Glomerular visceral epithelial cell (primary cell): ENCODE results near the gene DDX59.
"Not testable (repeated sequence)": the region's sequence is repeated elsewhere in the genome, so short reads cannot be mapped to it uniquely, and the experiment has no call there.

Experiments used
- DNase-seq: peaks from one replicate; pipeline ENCODE4 v3.0.0-alpha.2; 2016; ENCODE audit errors: extremely low spot score

DDX59 gene

DNA sequence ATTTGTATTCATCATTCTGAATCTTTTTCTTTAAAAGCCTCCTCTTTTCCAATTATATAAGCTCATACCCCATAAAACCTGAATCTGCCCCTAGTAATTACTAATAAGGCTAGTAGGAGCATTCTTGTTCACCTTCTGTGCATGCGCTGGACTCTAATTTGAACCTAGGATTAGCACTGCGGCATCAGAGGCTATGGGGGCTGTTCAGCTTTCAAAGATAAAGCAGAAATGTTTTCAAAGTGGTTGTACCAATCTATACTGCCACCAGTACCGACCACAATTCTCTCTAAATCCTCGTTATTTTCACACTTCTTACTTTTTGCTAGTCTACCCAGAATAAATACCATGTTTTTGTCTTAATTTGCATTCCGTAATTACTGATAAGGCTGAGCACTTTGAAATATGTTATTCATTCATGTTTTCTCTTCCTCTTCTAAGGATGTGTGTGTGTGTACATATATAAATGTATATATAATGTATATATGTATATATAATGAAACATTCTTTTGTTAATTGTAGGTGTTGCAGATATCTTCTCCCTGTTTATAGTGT, 1.6 kb upstream of the DDX59 start:
- no peak for DNase-seq

DNA sequence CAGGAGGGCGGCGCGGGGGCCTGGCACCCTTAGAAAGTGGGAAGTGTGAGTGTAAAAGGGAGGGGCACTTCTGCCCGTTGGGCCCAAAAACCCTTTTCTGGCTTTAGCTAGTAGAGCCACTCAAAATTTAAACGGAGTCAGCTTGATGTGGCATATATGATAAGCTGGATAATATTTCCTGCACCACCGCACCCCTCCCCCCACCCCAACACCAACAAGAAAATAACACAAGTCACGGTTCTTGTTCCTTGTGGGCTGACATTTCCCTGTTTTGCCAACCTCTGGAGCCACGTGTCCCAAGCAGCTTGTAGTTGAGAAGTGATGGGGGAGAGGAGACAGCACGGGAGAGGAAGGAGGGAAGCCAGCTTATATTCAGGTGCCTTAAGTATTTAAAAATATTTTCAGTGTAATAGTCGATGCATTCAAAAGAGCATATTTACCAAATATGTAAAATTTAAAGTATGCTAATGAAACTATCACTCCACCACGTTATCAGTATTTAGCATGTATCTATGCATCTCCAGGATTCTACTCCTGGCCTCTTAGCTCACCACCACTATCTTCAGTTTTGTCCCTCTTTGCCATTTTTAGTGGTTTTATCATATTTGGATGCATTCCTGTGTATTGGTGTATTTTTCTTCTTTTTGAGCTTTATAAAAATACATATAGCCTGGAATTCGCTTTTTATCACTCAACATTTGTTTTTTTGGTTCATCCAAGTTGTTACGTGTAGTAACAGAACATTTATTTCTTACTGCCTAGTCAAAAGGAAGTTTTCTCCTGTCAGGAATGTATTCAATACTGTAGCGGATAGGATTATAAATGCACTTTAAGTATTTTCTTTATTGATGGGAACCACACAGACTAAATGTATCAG, 773 bp upstream of the DDX59 start:
- DNase-seq = no peak

DNA sequence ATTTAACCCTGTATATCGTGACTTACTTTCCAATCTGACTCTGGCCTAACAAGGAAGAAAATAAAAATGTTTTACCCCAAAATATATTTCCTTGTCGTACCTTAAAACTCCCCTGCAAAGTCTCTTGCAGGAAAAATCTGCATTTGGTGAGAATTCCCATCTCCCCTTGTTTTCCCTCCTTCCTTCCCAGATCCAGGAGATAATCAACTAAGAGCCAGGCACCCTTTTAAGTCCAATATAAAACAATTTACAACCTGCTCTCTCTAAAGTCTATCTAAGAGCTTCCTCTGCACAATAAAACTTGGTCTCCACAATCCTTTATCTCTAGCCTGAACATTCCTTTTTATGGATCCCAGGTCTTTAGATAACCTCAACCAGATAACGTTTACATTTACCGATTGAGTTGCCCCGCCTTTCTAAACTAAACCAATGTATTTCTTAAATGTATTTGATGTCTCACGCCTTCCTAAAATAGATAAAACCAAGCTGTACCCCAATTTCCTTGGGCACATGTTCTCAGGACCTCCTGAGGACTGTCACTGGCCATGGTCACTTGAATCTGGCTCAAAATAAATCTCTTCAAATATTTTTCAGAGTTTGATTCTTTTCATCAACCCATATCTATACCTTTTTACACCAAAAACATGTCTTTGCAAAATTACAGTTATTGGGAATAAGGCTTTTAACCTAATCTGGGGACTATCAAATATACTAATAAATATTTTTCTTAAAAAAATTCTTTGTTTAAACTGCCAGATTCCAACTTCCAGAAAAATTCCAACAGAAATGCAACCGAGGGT, 993 bp downstream of the DDX59 start:
- DNase-seq = no peak

DNA sequence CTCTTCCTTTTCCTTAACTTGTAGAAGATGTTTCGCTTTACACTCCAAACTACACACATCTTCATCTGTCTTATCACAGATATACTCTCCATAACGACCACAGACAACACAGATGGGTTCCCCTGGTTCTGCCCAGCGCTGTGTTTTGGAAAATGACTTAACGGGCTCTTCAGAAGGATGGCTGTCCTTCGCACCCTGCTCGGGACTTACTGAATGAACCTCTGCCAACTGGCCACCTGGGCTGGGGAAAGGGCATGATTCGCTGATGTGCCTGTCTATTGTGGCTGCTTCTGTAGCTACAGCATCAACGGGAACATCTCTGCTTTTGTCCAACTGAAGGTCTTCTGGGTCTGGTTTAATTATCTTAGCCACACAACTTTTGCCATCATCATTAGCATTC, 3.4 kb downstream of the DDX59 start:
- no peak for DNase-seq

DNA sequence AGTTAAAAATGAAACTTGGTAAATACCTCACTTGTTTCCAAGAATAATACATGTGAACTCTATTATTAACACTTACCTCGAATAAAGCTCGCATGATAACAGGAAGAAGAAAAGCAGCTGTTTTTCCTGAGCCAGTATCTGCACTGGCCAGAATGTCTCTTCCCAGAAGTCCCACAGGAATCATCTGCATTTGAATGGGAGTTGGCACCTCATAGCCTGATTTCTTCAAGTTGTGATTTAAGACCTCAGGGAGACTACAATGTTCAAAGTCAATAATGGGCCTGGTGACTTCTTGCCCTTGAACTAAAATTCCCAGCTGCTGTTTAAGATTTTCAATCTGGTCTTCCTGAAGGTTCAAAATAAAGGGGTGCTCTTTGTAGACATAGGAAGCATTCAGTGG, 3.8 kb downstream of the DDX59 start:
- no peak for DNase-seq

DNA sequence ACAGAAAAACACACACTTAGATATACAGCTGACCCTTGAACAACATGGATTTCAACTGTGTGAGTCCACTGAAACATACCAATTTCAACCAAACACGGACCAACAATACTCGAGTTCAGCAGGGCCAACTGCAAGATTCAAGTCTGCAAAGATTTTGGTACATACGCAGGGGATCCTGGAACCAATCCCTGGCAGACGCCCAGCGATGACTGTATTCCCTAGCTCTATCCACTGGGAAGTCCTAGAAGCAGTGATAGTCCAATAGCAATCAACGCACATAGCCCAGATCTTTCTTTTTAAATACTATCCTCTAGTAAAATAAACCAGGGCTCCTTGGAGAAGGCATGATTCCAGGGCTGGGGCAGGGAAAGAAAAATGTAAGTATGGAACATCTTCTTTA, 9.0 kb downstream of the DDX59 start:
- DNase-seq = no peak

DNA sequence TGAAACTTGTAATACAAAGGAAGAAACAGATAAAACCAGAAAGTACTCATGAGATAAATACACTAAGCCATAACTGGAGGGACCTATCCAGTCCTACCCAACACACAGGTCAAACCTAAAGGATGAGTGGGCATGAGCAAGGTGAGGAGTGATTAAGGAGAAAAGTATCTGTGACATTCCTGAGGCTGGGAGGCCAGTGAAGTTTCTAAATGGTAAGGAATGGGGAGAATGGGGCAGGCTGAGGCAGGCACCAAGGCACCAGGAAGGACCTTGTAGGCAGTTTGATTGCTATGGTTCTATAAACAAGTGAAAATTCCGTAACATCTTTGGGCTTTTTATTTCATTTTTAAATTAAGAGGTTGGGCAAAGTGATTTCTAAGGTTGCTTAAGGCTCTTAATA, 10.4 kb downstream of the DDX59 start:
- DNase-seq = peak; percentile 74

DNA sequence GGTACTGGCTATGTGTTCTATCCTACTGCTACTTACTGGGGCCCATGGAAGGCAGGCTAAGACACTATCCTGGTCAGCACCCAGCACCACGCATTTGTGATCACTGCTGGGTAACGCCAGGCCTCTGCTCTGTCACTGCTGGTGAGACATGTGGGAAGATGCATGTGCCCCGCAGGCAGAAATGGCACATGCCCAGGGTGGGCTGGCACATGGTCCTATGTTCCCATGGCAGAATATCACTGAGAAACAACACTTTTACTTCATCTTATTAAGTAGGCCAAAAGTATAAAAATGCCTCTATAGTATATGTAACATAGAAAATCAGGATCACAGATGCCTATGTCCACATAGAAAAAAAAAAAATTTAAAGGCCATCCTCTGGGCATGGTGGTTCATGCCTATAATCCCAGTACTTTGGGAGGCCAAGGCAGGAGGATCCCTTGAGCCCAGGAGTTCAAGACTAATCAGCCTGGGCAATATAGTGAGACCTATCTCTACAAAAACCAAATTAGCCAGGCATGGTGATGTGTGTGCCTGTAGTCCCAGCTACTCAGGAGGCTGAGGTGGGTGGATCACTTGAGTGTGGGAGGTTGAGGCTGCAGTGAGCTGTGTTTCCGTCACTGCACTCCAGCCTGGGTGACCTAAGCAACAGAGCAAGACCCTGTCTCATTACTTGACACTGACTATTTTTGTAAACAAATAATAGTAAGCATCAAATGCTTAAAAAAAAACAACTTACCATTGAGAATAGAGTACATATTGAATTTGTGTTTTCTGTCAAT, 11.5 kb downstream of the DDX59 start:
- DNase-seq = no peak

DNA sequence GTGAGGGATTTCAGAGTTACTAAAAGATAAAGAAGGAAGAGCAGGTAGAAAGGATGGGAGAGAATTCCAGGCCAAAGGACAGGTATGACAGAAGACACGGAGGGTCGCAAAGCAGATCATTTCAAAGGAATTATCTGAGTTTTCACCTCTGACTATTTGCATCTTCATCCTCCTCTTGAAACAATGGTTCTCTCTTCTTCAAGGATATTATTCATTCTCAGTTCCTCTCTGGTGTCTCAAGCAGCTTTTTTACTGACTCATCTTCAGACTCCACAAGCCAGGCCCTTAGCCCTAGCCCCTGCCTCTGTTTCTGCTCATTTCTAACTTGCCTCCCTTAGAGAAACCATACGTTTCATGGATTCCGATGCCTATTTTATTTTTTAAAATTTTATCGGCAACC, 15.0 kb downstream of the DDX59 start:
- DNase-seq = no peak

DNA sequence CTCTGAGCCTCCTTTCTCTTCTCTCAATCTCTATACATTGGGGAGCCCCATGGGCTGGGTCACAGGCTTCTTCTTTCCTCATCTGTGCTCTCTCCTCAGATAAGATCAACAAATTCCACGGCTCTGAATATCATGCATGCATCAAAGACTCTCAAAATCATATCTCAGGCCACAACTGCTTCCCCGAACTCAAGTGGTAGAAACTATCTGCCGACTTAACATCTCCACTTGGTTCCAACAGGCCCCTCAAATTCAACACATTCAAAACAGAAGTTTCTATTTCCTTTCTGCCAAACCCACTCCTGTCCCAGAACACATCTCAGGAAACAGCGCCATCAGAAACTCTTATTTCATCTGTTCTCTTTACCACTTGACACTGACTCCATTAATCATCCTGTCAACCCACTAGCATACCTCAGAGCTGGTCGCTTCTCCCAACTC, 16.7 kb downstream of the DDX59 start:
- no peak for DNase-seq

DNA sequence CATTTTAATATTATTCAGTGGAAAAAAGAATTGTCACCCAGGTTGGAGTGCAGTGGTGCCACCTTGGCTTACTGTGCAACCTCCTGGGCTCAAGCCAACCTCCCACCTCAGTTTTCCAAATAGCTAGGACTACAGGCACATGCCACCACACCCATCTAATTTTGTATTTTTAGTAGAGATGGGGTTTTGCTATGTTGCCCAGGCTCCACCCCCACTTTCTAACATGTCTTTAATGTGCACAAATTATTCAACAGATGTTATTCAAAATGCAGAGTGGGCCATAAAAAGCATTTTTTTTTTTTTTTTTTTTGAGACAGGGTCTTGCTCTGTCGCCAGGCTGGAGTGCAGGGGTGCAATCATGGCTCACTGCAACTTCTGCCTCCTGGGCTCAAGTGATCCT, 17.3 kb downstream of the DDX59 start:
- no peak for DNase-seq

DNA sequence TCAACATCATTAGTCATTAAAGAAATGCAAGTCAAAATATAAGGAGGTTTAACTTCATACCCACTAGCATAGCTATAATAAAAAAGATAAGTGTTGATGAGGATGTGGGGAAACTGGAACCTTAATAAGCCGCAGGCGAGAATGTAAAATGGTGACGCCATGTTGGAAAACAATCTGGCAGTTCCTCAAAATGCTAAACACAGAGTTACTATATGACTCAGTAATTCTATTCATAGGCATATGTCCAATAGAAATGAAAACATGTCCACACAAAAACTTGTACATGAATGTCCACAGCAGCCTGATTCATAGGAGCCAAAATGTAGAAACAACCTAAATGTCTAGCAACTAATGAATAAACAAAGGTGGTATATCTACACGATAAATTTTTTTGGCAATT, 23.2 kb downstream of the DDX59 start:
- DNase-seq = no peak

DNA sequence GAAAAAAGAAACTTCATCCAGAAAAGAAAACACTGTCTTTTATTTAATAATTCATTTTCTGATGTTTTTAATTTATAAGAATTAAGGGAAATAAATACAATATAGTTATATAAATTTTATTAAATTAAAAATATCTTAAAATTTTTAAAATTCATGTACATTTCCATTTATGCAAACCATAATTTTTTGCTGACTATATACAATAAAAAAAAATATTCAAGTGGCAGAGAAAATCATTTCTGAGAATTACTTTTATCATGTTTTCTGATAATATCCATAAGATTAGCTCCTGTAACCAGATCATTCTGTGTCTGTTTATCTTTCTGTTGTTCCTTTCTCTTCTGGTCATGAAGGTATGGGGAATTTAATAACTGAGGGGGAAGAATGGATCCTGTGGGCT, 25.7 kb downstream of the DDX59 start:
- no peak for DNase-seq

DNA sequence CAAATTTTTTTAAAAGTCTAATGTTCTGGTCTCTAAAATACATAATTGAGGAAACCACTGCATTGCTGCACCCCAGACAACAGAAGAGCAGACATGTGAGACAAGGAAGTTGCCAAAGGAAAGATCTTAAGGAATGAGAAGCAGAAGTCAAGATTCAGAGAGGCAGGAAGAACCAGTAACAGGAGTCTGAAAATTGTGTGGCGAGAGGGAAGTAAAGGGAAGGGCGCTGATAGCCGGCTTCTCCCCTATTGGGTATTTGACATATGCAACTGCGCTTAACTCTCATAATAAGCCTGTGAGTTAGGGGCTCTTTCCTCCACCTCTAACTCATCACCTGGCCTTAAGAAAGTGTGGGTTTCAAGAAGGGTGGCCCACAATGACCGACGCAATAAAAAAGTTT, 27.2 kb downstream of the DDX59 start:
- no peak for DNase-seq

DNA sequence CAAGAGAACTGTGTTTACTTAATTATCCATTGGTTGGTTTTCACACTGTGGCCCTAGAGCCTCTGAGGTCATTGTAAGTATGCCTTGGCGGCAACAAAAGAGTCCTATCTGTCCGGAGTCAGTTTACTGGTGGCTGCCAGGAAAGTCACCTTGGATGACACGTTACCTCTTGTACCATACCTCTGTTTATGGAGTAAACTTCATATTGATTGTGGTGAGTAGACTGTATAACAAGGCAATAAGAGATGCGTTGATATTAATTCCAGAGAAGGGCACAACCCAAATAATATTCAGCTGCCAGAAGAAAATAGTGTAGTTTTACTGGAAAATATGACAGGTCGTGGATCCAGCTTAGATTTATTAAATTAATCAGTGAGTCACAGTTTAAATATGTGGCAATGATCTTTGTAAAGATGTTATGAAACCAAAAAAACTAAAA, 28.7 kb downstream of the DDX59 start:
- DNase-seq = no peak

DNA sequence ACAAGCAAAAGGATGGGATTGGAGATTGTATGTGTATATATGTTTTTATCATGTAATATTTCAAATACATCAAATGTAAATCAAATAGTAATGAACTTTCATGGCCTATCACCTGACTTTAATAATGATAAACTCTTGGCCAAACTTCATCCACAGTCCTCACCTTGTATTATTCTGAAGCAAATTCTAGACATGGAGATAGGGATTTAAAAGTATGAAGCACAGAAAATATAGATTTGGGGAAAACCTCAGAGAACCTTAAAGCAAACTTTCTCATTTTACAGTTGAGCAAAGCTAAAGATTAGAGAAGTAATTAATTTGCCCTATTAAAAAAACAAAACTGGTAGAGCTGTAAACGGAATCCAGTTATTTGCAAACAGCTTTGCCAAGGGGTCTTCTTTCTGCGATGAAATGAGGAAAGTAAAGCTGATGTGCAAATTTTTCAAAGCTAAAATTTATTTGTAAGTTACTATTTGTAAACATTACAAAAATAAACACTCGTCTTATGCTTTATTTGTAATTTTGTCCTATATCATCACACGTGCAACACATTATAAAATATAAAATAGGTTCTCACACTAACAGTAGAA, 29.2 kb downstream of the DDX59 start:
- no peak for DNase-seq

DNA sequence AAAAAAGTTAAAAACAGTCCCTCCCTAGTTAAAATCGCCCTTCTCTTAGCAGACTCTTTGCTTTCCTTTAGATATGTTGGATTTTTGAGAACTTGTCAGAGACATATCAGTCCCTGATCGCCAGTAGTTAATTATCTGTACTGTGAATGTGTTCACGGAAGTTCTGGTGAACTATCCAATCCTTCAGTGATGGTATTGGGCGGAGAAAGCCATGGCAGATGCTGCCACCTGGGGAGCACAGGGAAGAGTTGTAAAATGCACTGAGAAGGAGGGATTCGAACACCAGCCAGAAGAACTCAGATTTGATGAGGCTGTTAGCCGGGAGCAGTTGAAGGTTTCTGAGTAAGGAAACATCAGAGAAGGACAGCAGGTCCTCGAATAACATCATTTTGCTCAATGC, 31.6 kb downstream of the DDX59 start:
- DNase-seq = no peak

DNA sequence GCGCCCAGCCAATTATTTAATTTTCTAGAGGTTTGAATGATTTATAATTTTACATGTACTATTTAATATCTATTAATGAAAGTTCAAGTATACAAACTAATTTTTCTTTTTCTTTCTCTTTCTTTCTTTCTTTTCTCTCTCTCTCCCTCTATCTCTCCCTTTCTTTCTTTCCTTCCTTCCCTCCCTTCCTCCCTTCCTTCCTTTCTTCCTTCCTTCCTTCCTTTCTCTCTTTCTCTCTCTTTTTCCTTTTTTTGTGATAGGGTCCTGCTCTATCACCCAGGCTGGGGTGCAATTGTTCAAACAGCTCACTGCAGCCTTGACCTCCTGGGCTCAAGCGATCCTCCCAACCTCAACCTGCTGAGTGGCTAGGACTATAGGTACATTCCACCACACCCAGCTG, 33.0 kb downstream of the DDX59 start:
- no peak for DNase-seq

DNA sequence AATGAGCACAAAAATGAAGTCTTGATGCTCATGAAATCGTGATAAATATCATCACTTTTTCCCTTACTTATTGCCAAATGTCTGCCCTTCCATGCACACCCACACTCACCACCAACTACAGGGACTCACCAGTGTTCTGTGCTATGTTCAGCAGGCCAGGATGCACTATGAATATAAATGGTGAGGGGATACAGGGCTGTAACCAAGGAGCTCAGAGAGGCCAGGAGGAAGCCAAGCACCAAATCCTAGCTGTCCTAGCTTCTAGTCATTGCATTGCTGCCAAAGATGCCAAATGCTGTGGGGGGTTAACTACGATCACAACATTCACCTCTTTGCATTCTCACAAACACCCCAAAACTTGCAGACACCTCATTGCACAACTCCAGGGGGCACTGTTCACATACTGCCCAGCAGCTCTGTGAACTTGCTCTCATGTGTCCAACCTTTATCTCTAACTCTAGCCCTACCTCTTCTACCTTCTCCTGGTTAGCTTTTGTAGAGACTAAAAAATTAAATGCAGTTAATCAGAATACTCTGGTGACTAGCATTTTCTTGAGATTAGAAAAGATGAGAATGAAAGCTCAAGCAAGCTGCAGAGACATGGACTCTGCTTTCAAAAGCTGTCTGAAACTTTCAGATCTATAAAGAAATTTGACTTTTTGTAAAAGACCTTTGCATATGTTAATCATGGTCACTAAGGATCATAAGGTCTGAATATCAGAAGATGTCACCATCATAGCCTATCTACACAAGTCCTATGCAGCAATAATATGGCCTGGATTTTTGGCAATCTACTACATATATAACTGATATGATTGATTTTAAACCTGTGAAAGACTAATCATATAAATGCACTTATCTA, 35.2 kb downstream of the DDX59 start:
- DNase-seq = no peak

DNA sequence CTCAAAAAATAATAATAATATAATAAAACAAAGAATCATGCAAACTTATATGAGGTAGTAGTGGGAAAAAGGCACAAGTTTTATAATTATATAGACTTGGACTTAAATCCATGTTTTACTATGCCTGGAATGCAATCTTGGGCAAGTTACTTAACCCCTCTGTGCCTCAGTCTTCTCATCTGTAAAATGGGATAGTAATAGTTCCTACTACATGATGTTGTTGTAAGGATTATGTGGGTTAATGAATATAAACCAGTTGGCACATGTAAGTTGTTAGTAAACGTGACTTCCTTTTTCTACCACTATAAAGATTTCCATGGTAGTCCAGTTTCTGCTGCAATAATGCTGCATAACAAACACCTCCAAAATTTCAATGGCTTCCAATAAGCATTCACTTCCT, 38.3 kb downstream of the DDX59 start:
- DNase-seq = no peak

DNA sequence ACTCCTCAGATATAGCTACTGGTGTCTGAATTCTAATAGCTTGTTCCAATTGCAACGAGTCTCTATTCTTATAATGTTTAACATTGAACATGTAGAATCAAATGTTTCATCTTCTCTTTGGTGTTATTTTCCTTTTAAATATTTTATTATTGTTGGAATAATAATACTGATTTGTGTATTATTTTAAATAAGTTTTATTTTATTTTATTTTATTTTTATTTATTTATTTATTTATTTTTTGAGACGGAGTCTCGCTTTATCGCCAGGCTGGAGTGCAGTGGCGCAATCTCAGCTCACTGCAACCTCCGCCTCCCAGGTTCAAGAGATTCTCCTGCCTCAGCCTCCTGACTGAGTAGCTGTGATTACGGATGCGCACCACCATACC, 39.2 kb downstream of the DDX59 start:
- not testable (repeated sequence) for DNase-seq
